HT1080 (cell line): Measurements from ENCODE around the gene ULK4. TPM values are rescaled to one million over a fixed set of nuclear protein-coding genes. Genes with fewer than 3 reads are reported as not detected.
"Not testable (repeated sequence)": the region's sequence is repeated elsewhere in the genome, so short reads cannot be mapped to it uniquely, and the experiment has no call there.

ENCODE experiments used
- DNase-seq: peaks from one replicate; pipeline ENCODE4 v3.0.0-alpha.2; 2015; ENCODE audit warnings: low read depth
- total RNA-seq: library from RNA; depleted of rRNA; stranded (reverse); fragments of >200 nt; shearing (Covaris generic); gene quantifications from 2 replicates; pipeline ENCODE4 v1.2.3, GENCODE V29; 2014

The ULK4 gene
- total RNA-seq, 1 experiment from 2014 or later: 4.8 TPM

- DNase-seq: no peak
Measured at GRCh38 chr3:41769106-41769505, 192.8 kb downstream of the ULK4 start.

GRCh38 chr3:41768363-41768762, 193.5 kb downstream of the ULK4 start:
- DNase-seq: no peak

- DNase-seq: not testable (repeated sequence)
Measured at GRCh38 chr3:41762867-41763266, 199.0 kb downstream of the ULK4 start.

- no peak for DNase-seq
Measured at GRCh38 chr3:41753651-41754050, 208.3 kb downstream of the ULK4 start.

GRCh38 chr3:41751597-41751996, 210.3 kb downstream of the ULK4 start:
- peak; percentile 28 for DNase-seq

- DNase-seq: no peak
Measured at GRCh38 chr3:41749988-41750387, 211.9 kb downstream of the ULK4 start.

GRCh38 chr3:41746215-41746614, 215.7 kb downstream of the ULK4 start:
- no peak for DNase-seq

- DNase-seq: no peak
Measured at GRCh38 chr3:41742121-41742520, 219.8 kb downstream of the ULK4 start.

- DNase-seq: no peak
Measured at GRCh38 chr3:41740374-41740886, 221.5 kb downstream of the ULK4 start.

- DNase-seq: peak; percentile 50
Measured at GRCh38 chr3:41726891-41727290, 235.0 kb downstream of the ULK4 start.

- DNase-seq: no peak
Measured at GRCh38 chr3:41717641-41718040, 244.3 kb downstream of the ULK4 start.

- DNase-seq: no peak
Measured at GRCh38 chr3:41716471-41716870, 245.4 kb downstream of the ULK4 start.

GRCh38 chr3:41715376-41715775, 246.5 kb downstream of the ULK4 start:
- no peak for DNase-seq

- no peak for DNase-seq
Measured at GRCh38 chr3:41711651-41712050, 250.3 kb downstream of the ULK4 start.

GRCh38 chr3:41710646-41711388, 251.1 kb downstream of the ULK4 start:
- DNase-seq: peak; percentile 66

- not testable (repeated sequence) for DNase-seq
Measured at GRCh38 chr3:41709213-41709612, 252.7 kb downstream of the ULK4 start.

- DNase-seq: no peak
Measured at GRCh38 chr3:41708176-41708575, 253.7 kb downstream of the ULK4 start.

GRCh38 chr3:41705893-41706292, 256.0 kb downstream of the ULK4 start:
- no peak for DNase-seq

GRCh38 chr3:41701191-41701698, 260.7 kb downstream of the ULK4 start:
- DNase-seq: no peak

- no peak for DNase-seq
Measured at GRCh38 chr3:41700155-41700554, 261.7 kb downstream of the ULK4 start.

- no peak for DNase-seq
Measured at GRCh38 chr3:41698898-41699297, 263.0 kb downstream of the ULK4 start.

GRCh38 chr3:41697702-41698101, 264.2 kb downstream of the ULK4 start:
- DNase-seq: no peak

GRCh38 chr3:41695806-41696205, 266.1 kb downstream of the ULK4 start:
- DNase-seq: peak; percentile 41
